MM.1S (cell line): ENCODE results near the gene TSPYL4.

ENCODE experiments used
- CTCF ChIP-seq: fragments of 300-600 bp; sonication (generic); IDR thresholded peaks from 2 replicates; pipeline ENCODE4 v1.5.1; 2016; ENCODE audit warnings: antibody characterized with exemption, low read length, mixed read lengths
- EZH2 ChIP-seq: fragments of 300-600 bp; sonication (generic); optimal IDR thresholded peaks from 2 replicates; pipeline ENCODE3; 2017; ENCODE audit warnings: low read depth, mild to moderate bottlenecking, antibody characterized with exemption, low read length, mixed read lengths
- EZH2phosphoT487 ChIP-seq: fragments of 300-600 bp; sonication (generic); IDR thresholded peaks from 2 replicates; pipeline ENCODE4 v1.6.1; 2018; ENCODE audit warnings: antibody characterized with exemption, low read length

GRCh38 chr6:116248577-116248976 lies 5.3 kb downstream of the TSPYL4 start:
- TF ChIP-seq CTCF (no peak), EZH2 (no peak), EZH2phosphoT487 (no peak)
